CD4-positive, alpha-beta T cell treated with Interleukin-15 for 4 hours (primary cell): ENCODE measurements around the gene CHID1.

Experiments
- DNase-seq: peaks from one replicate; pipeline ENCODE4 v3.0.0-alpha.2; 2020; ENCODE audit warnings: low spot score

Gene CHID1

GRCh38 chr11:864898-865297 is 45.7 kb downstream of the CHID1 start:
- DNase-seq = no peak

GRCh38 chr11:863910-864827 is 46.4 kb downstream of the CHID1 start:
- no peak for DNase-seq

GRCh38 chr11:863023-863909 is 47.3 kb downstream of the CHID1 start:
- DNase-seq = no peak

GRCh38 chr11:862696-863022 is 48.0 kb downstream of the CHID1 start:
- no peak for DNase-seq

GRCh38 chr11:862081-862661 is 48.4 kb downstream of the CHID1 start:
- DNase-seq = no peak

- no peak for DNase-seq
These were observed 49.5 kb downstream of the CHID1 start for GRCh38 chr11:861105-861479.

- no peak for DNase-seq
These were observed 50.1 kb downstream of the CHID1 start for GRCh38 chr11:860234-861104.

- no peak for DNase-seq
These were observed 51.0 kb downstream of the CHID1 start for GRCh38 chr11:859394-860131.

GRCh38 chr11:858762-859339 is 51.8 kb downstream of the CHID1 start:
- DNase-seq = no peak

GRCh38 chr11:858053-858761 is 52.4 kb downstream of the CHID1 start:
- no peak for DNase-seq

GRCh38 chr11:856397-856796 is 54.2 kb downstream of the CHID1 start:
- DNase-seq = no peak

GRCh38 chr11:855796-856195 is 54.8 kb downstream of the CHID1 start:
- DNase-seq = no peak

GRCh38 chr11:855330-855674 is 55.3 kb downstream of the CHID1 start:
- no peak for DNase-seq

GRCh38 chr11:854601-855329 is 55.8 kb downstream of the CHID1 start:
- DNase-seq = no peak

GRCh38 chr11:853682-854448 is 56.7 kb downstream of the CHID1 start:
- DNase-seq = no peak

GRCh38 chr11:852762-853161 is 57.8 kb downstream of the CHID1 start:
- no peak for DNase-seq

- DNase-seq = no peak
These were observed 59.5 kb downstream of the CHID1 start for GRCh38 chr11:850775-851763.
